SK-N-SH treated with all-trans-retinoic acid at 6 μM for 48 hours (cell line): Measurements from ENCODE around the gene RBMS1.

Experiments
- ARNTL ChIP-seq: fragments of 450-650 bp; formaldehyde crosslinking; IDR thresholded peaks from 2 replicates; pipeline ENCODE4 v1.5.0; 2020; ENCODE audit warnings: low read depth, mild to moderate bottlenecking, moderate library complexity, borderline replicate concordance
- BACH2 ChIP-seq: fragments of 250-450 bp; sonication (Bioruptor Pico); IDR thresholded peaks from 2 replicates; pipeline ENCODE4 v1.9.0; 2021; ENCODE audit warnings: mild to moderate bottlenecking, borderline replicate concordance
- CSRNP3 ChIP-seq: fragments of 250-450 bp; sonication (Bioruptor Pico); IDR thresholded peaks from 2 replicates; pipeline ENCODE4 v1.5.1; 2021; ENCODE audit warnings: mild to moderate bottlenecking, moderate library complexity
- OSR1 ChIP-seq: fragments of 250-450 bp; sonication (Bioruptor Pico); IDR thresholded peaks from 2 replicates; pipeline ENCODE4 v1.8.0; 2022; ENCODE audit warnings: moderate library complexity, mild to moderate bottlenecking, inconsistent platforms
- PATZ1 ChIP-seq: fragments of 250-450 bp; sonication (Bioruptor Pico); IDR thresholded peaks from 2 replicates; pipeline ENCODE4 v1.8.0; 2020; ENCODE audit warnings: mild to moderate bottlenecking, moderate library complexity, borderline replicate concordance
- POU6F1 ChIP-seq: fragments of 250-450 bp; sonication (Bioruptor Pico); IDR thresholded peaks from 2 replicates; pipeline ENCODE4 v1.8.0; 2021; ENCODE audit warnings: low read depth, mild to moderate bottlenecking, moderate library complexity, borderline replicate concordance
- RARB ChIP-seq: fragments of 250-450 bp; sonication (Bioruptor Pico); IDR thresholded peaks from 2 replicates; pipeline ENCODE4 v1.8.0; 2021; ENCODE audit warnings: mild to moderate bottlenecking, moderate library complexity
- SNAI2 ChIP-seq: fragments of 250-450 bp; sonication (Bioruptor Pico); IDR thresholded peaks from 2 replicates; pipeline ENCODE4 v1.5.0; 2020; ENCODE audit warnings: mild to moderate bottlenecking, moderate library complexity
- TCF4 ChIP-seq: fragments of 250-450 bp; sonication (Bioruptor Pico); IDR thresholded peaks from 2 replicates; pipeline ENCODE4 v1.8.0; 2021; ENCODE audit warnings: mild to moderate bottlenecking, moderate library complexity, borderline replicate concordance
- TOX ChIP-seq: fragments of 250-450 bp; sonication (Bioruptor Pico); IDR thresholded peaks from 2 replicates; pipeline ENCODE4 v1.8.0; 2021; ENCODE audit warnings: mild to moderate bottlenecking, moderate library complexity, borderline replicate concordance
- ZC3H10 ChIP-seq: fragments of 250-450 bp; sonication (Bioruptor Pico); IDR thresholded peaks from 2 replicates; pipeline ENCODE4 v1.5.1; 2021; ENCODE audit warnings: mild to moderate bottlenecking, moderate library complexity

DNA sequence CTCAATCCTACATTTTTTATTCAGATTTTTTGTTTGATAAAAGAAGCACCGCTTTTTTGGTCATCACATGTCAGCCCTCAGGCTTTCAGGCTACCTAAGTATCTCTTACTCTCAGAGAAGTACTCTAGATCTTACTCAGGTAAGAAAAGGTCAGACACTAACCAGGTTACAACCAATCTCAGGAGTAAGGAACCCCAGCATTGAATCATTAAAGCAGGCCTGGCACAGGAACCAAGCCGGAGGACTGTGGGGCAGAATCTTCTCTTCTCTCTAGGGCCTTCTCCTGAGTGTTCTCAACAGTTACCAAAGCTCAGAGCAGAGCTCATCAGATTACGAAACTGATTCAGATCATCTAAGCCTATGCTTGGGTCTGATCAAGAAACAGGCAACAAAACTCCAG is 28.2 kb downstream of the RBMS1 start:
- no peak for TF ChIP-seq ZC3H10 (CRISPR knock-in tag)
- TF ChIP-seq POU6F1 (CRISPR knock-in tag), result no peak
- TF ChIP-seq TCF4 (CRISPR knock-in tag), result no peak
- TF ChIP-seq OSR1 (CRISPR knock-in tag), result no peak
- no peak for TF ChIP-seq CSRNP3 (CRISPR knock-in tag)
- no peak for TF ChIP-seq SNAI2 (CRISPR knock-in tag)
- no peak for TF ChIP-seq BACH2 (CRISPR knock-in tag)
- TF ChIP-seq PATZ1 (CRISPR knock-in tag), result no peak
- TF ChIP-seq ARNTL (CRISPR knock-in tag), result no peak
- TF ChIP-seq TOX (CRISPR knock-in tag), result no peak
- TF ChIP-seq RARB, result no peak
